ENCODE measurements around the gene ARMC2.

DNA sequence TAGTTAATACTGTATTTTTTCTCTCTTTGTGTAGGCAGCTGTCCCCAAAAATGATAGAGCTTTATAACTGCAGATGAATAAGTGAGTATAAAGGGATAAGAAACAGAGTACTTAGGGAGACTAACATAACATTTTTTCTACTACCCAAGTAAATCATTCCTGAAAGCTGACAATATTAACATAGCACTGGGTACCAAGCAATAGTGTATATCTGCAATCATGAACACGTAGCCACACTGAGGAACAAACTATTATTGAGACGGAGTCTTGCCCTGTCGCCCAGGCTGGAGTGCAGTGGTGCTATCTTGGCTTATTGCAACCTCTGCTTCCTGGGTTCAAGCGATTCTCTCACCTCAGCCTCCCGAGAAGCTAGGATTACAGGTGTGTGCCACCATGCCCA is 140.5 kb downstream of the ARMC2 start:
- TF ChIP-seq CTCF (IDR thresholded peaks at IDR 0.05) (no peak), POLR2A (IDR thresholded peaks at IDR 0.05) (no peak)
